Measurements from ENCODE around the gene ART5.

- TF ChIP-seq CTCF (IDR thresholded peaks at IDR 0.05) (no peak), POLR2A (IDR thresholded peaks at IDR 0.05) (no peak), EP300 (IDR thresholded peaks at IDR 0.05) (no peak)
Measured at GRCh38 chr11:3662856-3663255, 21.1 kb upstream of the ART5 start.

Data from ovary (tissue), 3 donors.